Erythroblast (primary cell): Measurements from ENCODE around the gene KIAA1958.

Source experiments
- GATA1 ChIP-seq: IDR thresholded peaks from 2 replicates; pipeline ENCODE4 v1.6.1; 2011; ENCODE audit warnings: low read depth, mild to moderate bottlenecking, control low read depth, low read length, moderate library complexity
- POLR2A ChIP-seq: IDR thresholded peaks from 2 replicates; pipeline ENCODE4 v1.6.1; 2011; ENCODE audit warnings: mild to moderate bottlenecking, low read length

- TF ChIP-seq POLR2A = no peak
- no peak for TF ChIP-seq GATA1
Observed at GRCh38 chr9:112546149-112547012, 59.8 kb downstream of the KIAA1958 start.
